Measurements from ENCODE around the gene DARS1. TPM values are rescaled to one million over a fixed set of nuclear protein-coding genes. Genes with fewer than 3 reads are reported as not detected.
A peak's percentile ranks its signal among the peaks of the same experiment; 100 is the strongest.

The DARS1 gene
- 196 TPM for polyA plus RNA-seq (2012; ENCODE audit: missing spikeins)

- peak; percentile 86 for TF ChIP-seq POLR2A (IDR thresholded peaks at IDR 0.05; ENCODE audit: low read depth, low read length)
- peak; percentile 67; the same call in 1 of the 2 replicates for TF ChIP-seq POLR2AphosphoS5 (IDR thresholded peaks at IDR 0.05; ENCODE audit: low read depth, low read length)
- TF ChIP-seq TAF1 (IDR thresholded peaks at IDR 0.05; ENCODE audit: borderline replicate concordance, low read depth, low read length) = peak; percentile 53; the same call in 1 of the 2 replicates
- DNase-seq (ENCODE audit: insufficient read length) = peak; percentile 80
- peak; percentile 95 for FAIRE-seq
Observed at GRCh38 chr2:135985018-135985825, at the start of gene DARS1. TSS of gene DARS1 (minus strand) at chr2:135985626. CDS start at chr2:135985468, 158 bp downstream.

GRCh38 chr2:136034629-136035028, 49.2 kb upstream of the DARS1 start:
- TF ChIP-seq POLR2A (IDR thresholded peaks at IDR 0.05; ENCODE audit: low read depth, low read length) (no peak), POLR2AphosphoS5 (IDR thresholded peaks at IDR 0.05; ENCODE audit: low read depth, low read length) (no peak), TAF1 (IDR thresholded peaks at IDR 0.05; ENCODE audit: borderline replicate concordance, low read depth, low read length) (no peak)
- peak; percentile 24 for FAIRE-seq
- no peak for DNase-seq (ENCODE audit: insufficient read length)

- TF ChIP-seq TAF1 (IDR thresholded peaks at IDR 0.05; ENCODE audit: borderline replicate concordance, low read depth, low read length) (no peak), POLR2AphosphoS5 (IDR thresholded peaks at IDR 0.05; ENCODE audit: low read depth, low read length) (no peak), POLR2A (IDR thresholded peaks at IDR 0.05; ENCODE audit: low read depth, low read length) (no peak)
- FAIRE-seq = no peak
- DNase-seq (ENCODE audit: insufficient read length) = no peak
Observed at GRCh38 chr2:136032817-136033535, 47.5 kb upstream of the DARS1 start.

GRCh38 chr2:136032192-136032591, 46.8 kb upstream of the DARS1 start:
- no peak for DNase-seq (ENCODE audit: insufficient read length)
- TF ChIP-seq POLR2AphosphoS5 (IDR thresholded peaks at IDR 0.05; ENCODE audit: low read depth, low read length) = no peak
- TF ChIP-seq POLR2A (IDR thresholded peaks at IDR 0.05; ENCODE audit: low read depth, low read length) = no peak
- TF ChIP-seq TAF1 (IDR thresholded peaks at IDR 0.05; ENCODE audit: borderline replicate concordance, low read depth, low read length) = no peak
- FAIRE-seq = no peak

GRCh38 chr2:136031711-136032110, 46.3 kb upstream of the DARS1 start:
- FAIRE-seq (no peak), DNase-seq (ENCODE audit: insufficient read length) (no peak)
- no peak for TF ChIP-seq POLR2AphosphoS5 (IDR thresholded peaks at IDR 0.05; ENCODE audit: low read depth, low read length)
- TF ChIP-seq POLR2A (IDR thresholded peaks at IDR 0.05; ENCODE audit: low read depth, low read length) = no peak

- no peak for FAIRE-seq
Observed at GRCh38 chr2:136030406-136030805, 45.0 kb upstream of the DARS1 start.

GRCh38 chr2:136029149-136029548, 43.7 kb upstream of the DARS1 start:
- TF ChIP-seq POLR2A (IDR thresholded peaks at IDR 0.05; ENCODE audit: low read depth, low read length) (no peak), TAF1 (IDR thresholded peaks at IDR 0.05; ENCODE audit: borderline replicate concordance, low read depth, low read length) (no peak), POLR2AphosphoS5 (IDR thresholded peaks at IDR 0.05; ENCODE audit: low read depth, low read length) (no peak)
- DNase-seq (ENCODE audit: insufficient read length) (no peak), FAIRE-seq (peak; percentile 72)

More at GRCh38 chr2:136030406-136030805, 45.0 kb upstream of the DARS1 start:
- DNase-seq (ENCODE audit: insufficient read length) = no peak
- TF ChIP-seq POLR2A (IDR thresholded peaks at IDR 0.05; ENCODE audit: low read depth, low read length) (no peak), TAF1 (IDR thresholded peaks at IDR 0.05; ENCODE audit: borderline replicate concordance, low read depth, low read length) (no peak), POLR2AphosphoS5 (IDR thresholded peaks at IDR 0.05; ENCODE audit: low read depth, low read length) (no peak)

GRCh38 chr2:136028001-136028400, 42.6 kb upstream of the DARS1 start:
- FAIRE-seq (no peak), DNase-seq (ENCODE audit: insufficient read length) (no peak)
- TF ChIP-seq POLR2AphosphoS5 (IDR thresholded peaks at IDR 0.05; ENCODE audit: low read depth, low read length) (no peak), TAF1 (IDR thresholded peaks at IDR 0.05; ENCODE audit: borderline replicate concordance, low read depth, low read length) (no peak), POLR2A (IDR thresholded peaks at IDR 0.05; ENCODE audit: low read depth, low read length) (no peak)

GRCh38 chr2:136027112-136027511, 41.7 kb upstream of the DARS1 start:
- DNase-seq (ENCODE audit: insufficient read length) = no peak
- FAIRE-seq = no peak
- TF ChIP-seq POLR2A (IDR thresholded peaks at IDR 0.05; ENCODE audit: low read depth, low read length) (no peak), TAF1 (IDR thresholded peaks at IDR 0.05; ENCODE audit: borderline replicate concordance, low read depth, low read length) (no peak), POLR2AphosphoS5 (IDR thresholded peaks at IDR 0.05; ENCODE audit: low read depth, low read length) (no peak)

- FAIRE-seq = peak; percentile 38
- DNase-seq (ENCODE audit: insufficient read length) = peak; percentile 21
- TF ChIP-seq TAF1 (IDR thresholded peaks at IDR 0.05; ENCODE audit: borderline replicate concordance, low read depth, low read length) = no peak
- TF ChIP-seq POLR2AphosphoS5 (IDR thresholded peaks at IDR 0.05; ENCODE audit: low read depth, low read length) = no peak
- no peak for TF ChIP-seq POLR2A (IDR thresholded peaks at IDR 0.05; ENCODE audit: low read depth, low read length)
Observed at GRCh38 chr2:136025057-136025973, 39.9 kb upstream of the DARS1 start.

- no peak for DNase-seq (ENCODE audit: insufficient read length)
- no peak for FAIRE-seq
- no peak for TF ChIP-seq TAF1 (IDR thresholded peaks at IDR 0.05; ENCODE audit: borderline replicate concordance, low read depth, low read length)
- TF ChIP-seq POLR2A (IDR thresholded peaks at IDR 0.05; ENCODE audit: low read depth, low read length) = no peak
- no peak for TF ChIP-seq POLR2AphosphoS5 (IDR thresholded peaks at IDR 0.05; ENCODE audit: low read depth, low read length)
Observed at GRCh38 chr2:136024616-136025015, 39.2 kb upstream of the DARS1 start.
